MM.1S (cell line): ENCODE results near the gene TSPEAR.

ENCODE experiments used
- DNase-seq: peaks from one replicate; pipeline ENCODE4 v3.0.0-alpha.2; 2015
- H2AFZ ChIP-seq: fragments of 300-600 bp; sonication (generic); 2 replicates; pipeline ENCODE4 v1.6.0; 2016; ENCODE audit warnings: antibody characterized with exemption, low read length
- H3F3A ChIP-seq: fragments of 300-600 bp; sonication (generic); 2 replicates; pipeline ENCODE4 v1.6.1; 2016; ENCODE audit warnings: mild to moderate bottlenecking, antibody characterized with exemption, low read length, moderate library complexity, mixed read lengths; ENCODE audit not compliant: insufficient read depth
- H3K27ac ChIP-seq: fragments of 300-600 bp; sonication (generic); 2 replicates; pipeline ENCODE4 v1.5.1; 2016; ENCODE audit warnings: mild to moderate bottlenecking, low read length
- H3K27me3 ChIP-seq: fragments of 300-600 bp; sonication (generic); replicated peaks from 2 replicates; pipeline ENCODE4 v1.6.0; 2016; ENCODE audit warnings: low read length; ENCODE audit not compliant: insufficient read depth
- H3K36me3 ChIP-seq: fragments of 300-600 bp; sonication (generic); replicated peaks from 2 replicates; pipeline ENCODE4 v1.6.1; 2016; ENCODE audit warnings: mild to moderate bottlenecking, low read length, mixed read lengths; ENCODE audit not compliant: insufficient read depth
- H3K4me1 ChIP-seq: fragments of 300-600 bp; sonication (generic); 2 replicates; pipeline ENCODE4 v1.6.1; 2016; ENCODE audit warnings: low read length, mixed read lengths
- H3K4me2 ChIP-seq: fragments of 300-600 bp; sonication (generic); 2 replicates; pipeline ENCODE4 v1.6.0; 2016; ENCODE audit warnings: low read depth, low read length
- H3K4me3 ChIP-seq: fragments of 300-600 bp; sonication (generic); 2 replicates; pipeline ENCODE4 v1.5.1; 2016; ENCODE audit warnings: low read length, mixed read lengths
- H3K79me2 ChIP-seq: fragments of 300-600 bp; sonication (generic); 2 replicates; pipeline ENCODE4 v1.6.1; 2016; ENCODE audit warnings: mixed run types, low read length, mixed read lengths
- H3K9ac ChIP-seq: fragments of 300-600 bp; sonication (generic); 2 replicates; pipeline ENCODE4 v1.6.1; 2016; ENCODE audit warnings: low read length, mixed read lengths
- H3K9me2 ChIP-seq: fragments of 300-600 bp; sonication (generic); replicated peaks from 2 replicates; pipeline ENCODE4 v1.6.1; 2016; ENCODE audit warnings: mild to moderate bottlenecking, low read length, mixed read lengths; ENCODE audit not compliant: insufficient read depth
- H3K9me3 ChIP-seq: fragments of 300-600 bp; sonication (generic); replicated peaks from 2 replicates; pipeline ENCODE4 v1.6.1; 2016; ENCODE audit warnings: mild to moderate bottlenecking, low read length, mixed read lengths; ENCODE audit not compliant: insufficient read depth
- H4K20me1 ChIP-seq: fragments of 300-600 bp; sonication (generic); 2 replicates; pipeline ENCODE4 v1.6.1; 2016; ENCODE audit warnings: mild to moderate bottlenecking, low read length, moderate library complexity, mixed read lengths; ENCODE audit not compliant: insufficient read depth
- EZH2 ChIP-seq: fragments of 300-600 bp; sonication (generic); optimal IDR thresholded peaks from 2 replicates; pipeline ENCODE3; 2017; ENCODE audit warnings: low read depth, mild to moderate bottlenecking, antibody characterized with exemption, low read length, mixed read lengths
- EZH2phosphoT487 ChIP-seq: fragments of 300-600 bp; sonication (generic); IDR thresholded peaks from 2 replicates; pipeline ENCODE4 v1.6.1; 2018; ENCODE audit warnings: antibody characterized with exemption, low read length
- TF ChIP-seq, protein P1 (sequence below): fragments of 300-600 bp; sonication (generic); IDR thresholded peaks from 2 replicates; pipeline ENCODE4 v1.5.1; 2016; ENCODE audit warnings: antibody characterized with exemption, low read length, mixed read lengths

Gene TSPEAR

GRCh38 chr21:44748621-44749020, 37.2 kb upstream of the TSPEAR start:
- no peaks in the 10 kb centered on the region for H4K20me1 ChIP-seq
- H3K4me3 ChIP-seq: no peak overlapping the region
- H3K27me3 ChIP-seq: peaks cover 100% of the 10 kb centered on the region
- no peak for DNase-seq
- H3K27ac ChIP-seq: no peak overlapping the region
- no peaks in the 10 kb centered on the region for H3F3A ChIP-seq
- H3K79me2 ChIP-seq: no peaks in the 10 kb centered on the region
- H3K9me3 ChIP-seq: no peaks in the 10 kb centered on the region
- no peaks in the 10 kb centered on the region for H3K36me3 ChIP-seq
- no peak overlapping the region for H3K4me2 ChIP-seq
- no peaks in the 10 kb centered on the region for H3K9me2 ChIP-seq
- H3K9ac ChIP-seq: no peak overlapping the region
- TF ChIP-seq, protein P1, sequence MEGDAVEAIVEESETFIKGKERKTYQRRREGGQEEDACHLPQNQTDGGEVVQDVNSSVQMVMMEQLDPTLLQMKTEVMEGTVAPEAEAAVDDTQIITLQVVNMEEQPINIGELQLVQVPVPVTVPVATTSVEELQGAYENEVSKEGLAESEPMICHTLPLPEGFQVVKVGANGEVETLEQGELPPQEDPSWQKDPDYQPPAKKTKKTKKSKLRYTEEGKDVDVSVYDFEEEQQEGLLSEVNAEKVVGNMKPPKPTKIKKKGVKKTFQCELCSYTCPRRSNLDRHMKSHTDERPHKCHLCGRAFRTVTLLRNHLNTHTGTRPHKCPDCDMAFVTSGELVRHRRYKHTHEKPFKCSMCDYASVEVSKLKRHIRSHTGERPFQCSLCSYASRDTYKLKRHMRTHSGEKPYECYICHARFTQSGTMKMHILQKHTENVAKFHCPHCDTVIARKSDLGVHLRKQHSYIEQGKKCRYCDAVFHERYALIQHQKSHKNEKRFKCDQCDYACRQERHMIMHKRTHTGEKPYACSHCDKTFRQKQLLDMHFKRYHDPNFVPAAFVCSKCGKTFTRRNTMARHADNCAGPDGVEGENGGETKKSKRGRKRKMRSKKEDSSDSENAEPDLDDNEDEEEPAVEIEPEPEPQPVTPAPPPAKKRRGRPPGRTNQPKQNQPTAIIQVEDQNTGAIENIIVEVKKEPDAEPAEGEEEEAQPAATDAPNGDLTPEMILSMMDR: no peak
- TF ChIP-seq EZH2 (no peak), EZH2phosphoT487 (no peak)
- no peaks in the 10 kb centered on the region for H3K4me1 ChIP-seq
- no peak overlapping the region for H2AFZ ChIP-seq

DNA sequence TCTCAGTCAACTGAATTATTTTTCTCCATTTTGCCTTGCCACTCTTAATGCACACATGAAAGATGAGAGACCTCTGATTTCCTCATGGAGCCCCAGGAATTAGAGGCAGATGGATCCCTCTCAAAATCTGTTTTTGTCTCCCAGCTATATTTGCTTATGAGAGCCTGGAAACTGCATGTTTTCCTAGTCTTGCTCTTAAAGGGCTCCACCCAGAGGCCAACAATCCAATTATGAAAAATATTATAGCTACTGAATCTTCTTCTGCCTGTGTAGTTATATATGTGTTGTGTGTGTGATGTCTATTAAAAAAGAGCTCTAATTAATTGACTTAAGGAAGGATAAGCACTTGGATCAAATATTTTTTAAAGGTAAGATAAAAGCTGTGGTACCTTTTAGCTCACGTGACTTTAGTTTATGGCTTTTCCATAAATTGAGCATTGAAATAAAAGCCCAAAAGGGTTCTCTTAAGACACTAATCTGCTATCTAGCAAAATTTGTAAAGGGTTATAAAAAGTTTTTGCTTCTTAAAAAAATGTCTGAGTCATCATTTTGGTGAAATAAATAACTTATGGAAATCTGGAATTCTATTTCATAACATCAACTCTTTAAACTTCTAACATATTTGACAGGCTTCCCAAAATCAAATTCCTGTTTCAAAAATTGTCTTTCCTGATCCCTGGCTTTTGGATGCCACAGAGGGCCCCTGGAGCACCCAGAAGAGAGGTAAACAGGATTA, 31.2 kb upstream of the TSPEAR start:
- no peaks in the 10 kb centered on the region for H3K9me2 ChIP-seq
- DNase-seq: no peak
- H3K27ac ChIP-seq: no peak overlapping the region

DNA sequence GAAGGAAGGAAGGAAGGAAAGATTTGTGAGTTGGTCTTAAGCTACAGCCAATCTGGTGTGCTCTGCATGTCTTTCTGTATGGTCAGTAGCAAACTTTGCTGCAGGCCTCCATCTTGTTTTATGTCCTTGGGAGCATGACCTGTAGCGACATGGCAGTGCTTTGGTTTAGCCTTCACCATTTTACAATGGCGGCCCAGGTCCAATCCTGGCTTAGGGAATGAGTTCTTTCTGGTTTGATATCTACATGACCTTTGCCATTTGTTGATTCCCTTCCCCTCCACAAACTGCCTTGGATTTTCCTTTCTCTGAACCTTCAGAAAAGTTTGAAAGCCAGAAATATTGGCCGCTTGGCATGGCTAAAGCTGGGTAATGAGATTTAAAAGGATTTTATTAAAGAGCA, 30.5 kb upstream of the TSPEAR start:
- no peaks in the 10 kb centered on the region for H3K79me2 ChIP-seq
- no peaks in the 10 kb centered on the region for H3K36me3 ChIP-seq
- H3K9me3 ChIP-seq: no peaks in the 10 kb centered on the region
- H3K27ac ChIP-seq: no peak overlapping the region
- H4K20me1 ChIP-seq: no peaks in the 10 kb centered on the region
- H3K4me3 ChIP-seq: no peak overlapping the region
- H3K4me2 ChIP-seq: no peak overlapping the region
- TF ChIP-seq EZH2phosphoT487 (no peak), EZH2 (no peak)
- TF ChIP-seq, protein P1: no peak
- H3F3A ChIP-seq: no peaks in the 10 kb centered on the region
- DNase-seq: no peak
- no peak overlapping the region for H3K9ac ChIP-seq
- H2AFZ ChIP-seq: no peak overlapping the region
- peaks cover 94% of the 10 kb centered on the region for H3K27me3 ChIP-seq
- no peaks in the 10 kb centered on the region for H3K9me2 ChIP-seq
- H3K4me1 ChIP-seq: no peaks in the 10 kb centered on the region

More for the DNA sequence above, 31.2 kb upstream of the TSPEAR start:
- H3K9ac ChIP-seq: no peak overlapping the region
- peaks cover 96% of the 10 kb centered on the region for H3K27me3 ChIP-seq
- no peaks in the 10 kb centered on the region for H3F3A ChIP-seq
- no peaks in the 10 kb centered on the region for H4K20me1 ChIP-seq
- no peaks in the 10 kb centered on the region for H3K9me3 ChIP-seq
- TF ChIP-seq, protein P1: peak; percentile 26; the same call in 1 of the 2 replicates
- TF ChIP-seq EZH2phosphoT487: no peak
- no peak for TF ChIP-seq EZH2
- no peaks in the 10 kb centered on the region for H3K4me1 ChIP-seq
- no peaks in the 10 kb centered on the region for H3K79me2 ChIP-seq
- H2AFZ ChIP-seq: no peak overlapping the region
- H3K36me3 ChIP-seq: no peaks in the 10 kb centered on the region
- H3K4me2 ChIP-seq: no peak overlapping the region
- H3K4me3 ChIP-seq: no peak overlapping the region
